ENCODE measurements around the gene DBNDD2.

The DBNDD2 gene

DNA sequence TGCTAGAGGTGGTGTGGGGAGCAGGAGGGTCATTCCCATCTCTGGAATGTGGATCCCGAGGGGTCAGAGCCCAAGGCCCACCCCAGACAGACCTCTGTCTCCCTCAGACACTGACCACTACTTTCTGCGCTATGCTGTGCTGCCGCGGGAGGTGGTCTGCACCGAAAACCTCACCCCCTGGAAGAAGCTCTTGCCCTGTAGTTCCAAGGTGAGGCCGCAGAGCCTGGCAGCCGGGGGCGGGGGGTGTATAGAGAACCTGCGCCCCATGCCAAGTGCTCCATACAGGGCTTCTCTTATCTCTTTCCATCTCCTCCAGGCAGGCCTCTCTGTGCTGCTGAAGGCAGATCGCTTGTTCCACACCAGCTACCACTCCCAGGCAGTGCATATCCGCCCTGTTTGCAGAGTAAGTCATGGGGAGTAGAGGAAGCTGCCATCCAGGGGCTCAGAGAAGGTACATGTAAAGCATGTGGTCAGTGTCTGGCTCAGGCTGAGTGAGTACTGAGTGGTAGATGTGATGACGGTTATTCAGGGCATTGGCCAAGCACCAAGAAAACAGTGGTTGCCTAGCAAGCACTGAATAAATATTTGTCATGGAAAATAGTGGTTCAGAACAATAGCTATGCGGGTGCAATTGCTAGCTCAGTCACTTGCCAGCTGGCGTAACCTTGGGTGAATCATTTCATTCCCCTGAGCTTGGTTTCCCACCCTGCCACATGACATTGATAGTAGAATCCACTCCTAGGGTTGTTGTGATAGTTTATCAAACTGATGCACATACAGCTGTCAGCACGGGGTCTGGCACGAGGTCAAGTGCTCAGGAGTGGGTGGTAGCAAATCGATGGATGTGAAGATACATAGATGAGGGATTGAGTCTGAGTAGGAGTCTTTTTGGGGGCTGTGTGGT lies 11.4 kb downstream of the DBNDD2 start:
- DNase-seq = no peak

DNA sequence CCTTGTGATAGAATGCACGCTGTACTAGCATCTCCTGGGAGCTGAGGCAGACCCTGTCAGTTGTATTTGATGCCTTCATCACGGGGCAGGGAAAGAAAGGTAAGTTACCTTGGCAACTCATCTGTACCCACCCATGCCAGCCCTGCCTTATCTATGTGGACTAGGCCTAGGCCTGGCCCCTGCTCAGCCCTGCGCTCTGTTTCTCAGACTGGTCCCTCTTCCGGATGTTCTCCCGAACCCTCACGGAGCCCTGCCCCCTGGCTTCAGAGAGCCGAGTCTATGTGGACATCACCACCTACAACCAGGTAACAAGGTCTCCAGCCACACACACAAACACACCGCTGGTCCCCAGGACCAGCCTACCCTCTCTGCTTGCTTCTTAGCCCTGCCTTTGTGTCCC lies 12.0 kb downstream of the DBNDD2 start:
- DNase-seq = no peak

DNA sequence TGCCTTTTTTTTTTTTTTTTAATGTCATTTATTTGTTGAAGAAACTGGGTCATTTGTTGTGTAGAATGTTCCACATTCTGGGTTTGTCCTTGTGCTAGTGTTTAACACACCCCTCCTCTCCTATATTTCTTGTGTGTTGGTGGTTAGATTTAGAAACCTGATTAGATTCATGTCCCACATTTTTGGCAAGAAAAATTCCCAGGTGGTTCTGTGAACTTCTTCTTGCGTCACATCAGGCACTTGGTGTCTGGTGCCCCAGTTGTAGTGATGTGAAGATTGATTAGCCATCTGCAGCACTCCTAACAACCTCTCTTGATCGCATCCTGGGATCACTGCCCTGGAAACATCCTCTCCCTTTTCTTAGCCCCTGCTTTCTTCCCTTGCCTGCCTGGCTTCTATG lies 15.6 kb downstream of the DBNDD2 start:
- no peak for DNase-seq

DNA sequence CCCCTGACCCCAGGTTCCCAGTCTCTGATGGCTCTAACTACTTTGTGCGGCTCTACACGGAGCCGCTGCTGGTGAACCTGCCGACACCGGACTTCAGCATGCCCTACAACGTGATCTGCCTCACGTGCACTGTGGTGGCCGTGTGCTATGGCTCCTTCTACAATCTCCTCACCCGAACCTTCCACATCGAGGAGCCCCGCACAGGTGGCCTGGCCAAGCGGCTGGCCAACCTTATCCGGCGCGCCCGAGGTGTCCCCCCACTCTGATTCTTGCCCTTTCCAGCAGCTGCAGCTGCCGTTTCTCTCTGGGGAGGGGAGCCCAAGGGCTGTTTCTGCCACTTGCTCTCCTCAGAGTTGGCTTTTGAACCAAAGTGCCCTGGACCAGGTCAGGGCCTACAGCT lies 17.5 kb downstream of the DBNDD2 start:
- no peak for DNase-seq

DNA sequence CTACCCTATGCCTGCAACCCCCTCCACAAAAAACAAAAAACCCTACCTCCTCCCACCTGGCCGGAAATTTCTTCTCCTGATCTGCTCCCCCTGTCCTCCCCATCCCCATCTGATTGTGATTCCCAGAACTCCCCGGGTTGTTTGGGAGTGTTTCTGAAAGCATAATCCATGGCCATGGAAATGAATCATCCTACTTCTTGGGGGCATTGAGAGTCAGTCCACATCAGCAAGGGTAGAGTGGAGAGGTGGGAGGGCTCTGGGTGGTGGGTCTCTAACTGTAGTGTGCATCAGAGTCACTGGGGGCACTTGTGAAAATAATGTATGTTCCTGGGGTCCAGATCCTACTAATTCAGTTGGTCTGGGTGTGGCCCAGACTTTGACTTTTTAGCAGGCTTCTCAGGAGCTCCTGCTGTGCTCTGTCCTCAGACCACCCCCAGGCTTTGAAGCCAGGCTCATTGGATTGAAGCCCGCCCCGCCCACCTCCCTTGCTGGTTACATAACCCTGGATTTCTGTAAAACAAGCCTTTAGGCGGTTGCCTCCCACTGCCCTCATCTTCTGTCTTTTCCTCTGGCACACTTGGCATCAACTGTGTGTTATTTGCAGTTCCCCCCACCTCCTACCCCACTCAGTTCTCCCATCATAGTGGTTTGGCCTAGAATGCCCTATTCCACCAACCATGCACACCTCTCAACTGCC lies 18.4 kb downstream of the DBNDD2 start:
- DNase-seq = no peak

DNA sequence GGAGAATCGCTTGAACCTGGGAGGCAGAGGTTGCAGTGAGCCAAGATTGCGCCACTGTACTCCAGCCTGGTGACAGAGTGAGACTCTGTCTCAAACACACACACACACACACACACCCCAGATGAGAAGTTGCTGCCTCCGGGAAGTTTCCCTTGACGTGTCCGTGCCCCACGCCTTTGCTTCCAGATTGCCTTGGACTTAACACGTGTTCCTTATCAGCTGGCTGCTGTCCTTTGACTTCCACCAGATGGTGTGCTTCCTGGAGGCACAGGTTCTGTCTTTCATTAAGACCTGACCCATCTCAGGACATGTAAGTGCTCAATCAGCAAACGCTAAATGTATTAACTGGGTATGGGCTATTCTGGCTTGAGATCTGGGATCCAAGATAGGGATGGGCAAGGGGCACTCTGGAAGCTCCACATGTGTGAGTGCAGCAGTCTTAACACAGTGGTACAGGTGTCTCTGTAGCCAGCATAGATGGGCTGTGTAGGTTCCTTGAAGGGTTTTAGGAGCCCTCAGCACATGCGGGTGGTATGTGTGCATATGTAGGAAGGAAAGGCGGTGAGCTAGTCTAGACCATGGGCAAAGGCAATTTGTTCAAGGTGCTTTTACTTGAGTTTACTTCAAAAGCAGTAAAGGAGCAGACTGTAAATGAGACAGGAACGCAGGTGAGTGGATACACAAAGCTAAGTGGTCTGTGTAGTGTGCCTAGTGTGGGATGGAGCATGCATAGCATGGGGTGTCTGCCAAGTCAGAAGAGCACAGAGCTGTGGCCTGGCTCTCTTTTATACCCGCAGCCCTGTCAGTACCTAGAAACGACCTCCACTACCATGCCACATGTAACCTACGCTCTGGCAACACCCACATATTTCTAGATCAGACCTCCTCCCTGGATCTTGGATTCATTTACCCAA lies 19.4 kb downstream of the DBNDD2 start:
- no peak for DNase-seq

DNA sequence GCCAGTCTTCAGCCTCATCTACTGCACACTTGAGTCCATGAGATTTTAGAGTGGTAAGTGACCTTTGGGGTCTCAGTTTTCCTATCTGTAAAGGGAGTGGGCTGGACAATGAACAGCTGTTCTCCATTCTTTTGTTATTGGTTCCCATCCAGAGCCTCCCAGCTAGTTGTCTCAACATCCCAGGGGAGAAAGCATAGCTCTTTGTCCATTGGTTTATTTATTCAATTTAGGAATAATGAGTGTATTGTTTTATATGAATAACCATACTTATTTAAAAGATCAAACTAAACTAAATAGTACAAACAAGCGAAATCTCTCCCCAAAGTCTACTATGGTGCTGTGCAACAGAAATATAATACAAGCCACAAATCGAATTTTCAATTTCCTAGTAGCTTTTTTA lies 21.5 kb downstream of the DBNDD2 start:
- no peak for DNase-seq

DNA sequence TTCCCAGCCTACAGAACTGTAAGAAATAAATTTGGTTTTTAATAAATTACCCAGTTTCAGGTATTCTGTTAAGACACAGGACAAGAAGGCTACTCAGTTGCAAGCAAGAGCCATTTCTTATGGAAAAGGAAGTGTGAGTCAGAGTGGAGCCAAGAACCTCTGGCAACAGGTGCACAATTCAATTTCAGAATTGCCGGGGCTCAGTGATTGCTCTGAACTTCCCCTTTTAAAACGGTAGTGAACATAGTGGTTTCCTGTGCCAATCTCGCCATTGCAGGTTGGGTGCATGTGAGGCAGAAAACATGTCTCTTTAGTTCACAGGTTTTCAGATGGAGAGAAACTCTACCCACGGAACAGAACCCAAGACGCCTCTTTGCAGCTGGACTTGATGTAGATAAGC lies 24.2 kb downstream of the DBNDD2 start:
- DNase-seq = no peak

DNA sequence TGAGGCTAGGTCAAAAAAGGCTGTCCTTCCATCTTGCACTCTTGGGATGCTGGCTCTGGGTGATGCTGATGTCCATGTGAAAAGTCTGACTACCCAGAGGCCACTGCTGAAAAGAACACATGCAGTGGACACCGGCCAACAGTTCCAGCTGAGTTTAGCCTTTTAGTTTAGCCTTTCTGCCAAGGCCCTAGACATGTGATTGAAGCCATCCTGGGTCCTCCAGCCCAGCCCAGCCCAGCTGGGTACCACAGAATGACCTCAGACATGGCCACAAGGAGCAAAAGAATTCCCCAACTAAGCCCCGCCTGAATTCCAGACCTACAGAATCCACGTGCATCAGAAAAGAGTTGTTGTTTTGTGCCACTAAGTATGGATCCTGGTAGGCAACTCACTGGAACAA lies 25.2 kb downstream of the DBNDD2 start:
- DNase-seq = no peak

DNA sequence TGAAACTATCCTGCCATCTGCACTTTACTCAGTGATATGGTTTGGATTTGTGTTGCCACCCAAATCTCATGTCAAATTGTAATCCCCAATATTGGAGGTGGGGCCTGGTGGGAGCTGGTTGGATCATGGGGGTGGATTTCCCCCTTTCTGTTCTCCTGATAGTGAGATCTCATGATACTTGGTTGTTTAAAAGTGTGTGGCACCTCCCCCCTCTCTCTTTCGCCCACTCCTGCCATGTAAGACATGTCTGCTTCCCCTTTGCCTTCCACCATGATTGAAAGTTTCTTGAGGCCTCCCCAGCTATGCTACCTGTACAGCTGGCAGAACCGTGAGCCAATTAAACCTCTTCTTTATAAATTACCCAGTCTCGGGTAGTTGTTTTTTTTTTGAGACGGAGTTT lies 25.9 kb downstream of the DBNDD2 start:
- no peak for DNase-seq

DNA sequence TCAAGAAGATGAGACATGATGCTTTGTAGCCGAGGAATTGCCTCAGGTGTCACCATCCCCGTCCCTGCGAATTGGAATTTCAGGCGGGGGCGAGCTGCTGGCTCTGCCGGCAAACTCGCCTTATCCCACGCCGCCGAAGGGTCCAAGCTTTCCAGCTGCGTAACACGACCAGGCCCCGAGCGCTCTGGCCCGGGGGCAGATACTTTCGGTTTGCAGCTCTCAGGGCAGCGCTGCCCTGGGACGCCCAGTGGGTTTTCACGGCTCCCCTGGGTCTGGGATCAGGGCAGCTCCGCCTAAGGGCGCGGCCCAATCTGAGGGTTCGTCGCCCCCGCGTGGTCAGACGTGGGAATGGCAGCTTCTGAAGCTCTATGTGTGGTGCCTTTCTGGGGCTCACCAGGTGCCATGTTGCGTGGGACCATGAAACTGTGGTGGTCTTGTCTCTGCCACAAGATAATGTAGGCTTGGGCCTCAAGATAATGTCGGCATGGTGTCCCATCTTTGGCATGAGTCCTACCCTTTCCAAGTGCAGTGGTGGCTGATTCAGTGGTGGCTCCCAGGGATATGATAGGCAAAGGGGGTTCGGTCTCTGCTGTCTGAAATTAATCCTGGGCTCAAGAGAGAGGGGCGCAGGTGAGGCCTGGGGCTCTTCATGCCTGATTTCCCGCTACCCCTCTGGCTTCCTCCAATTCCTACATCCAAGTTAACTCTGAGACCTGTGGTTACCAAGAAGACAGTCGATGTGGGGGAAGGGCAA lies 28.8 kb downstream of the DBNDD2 start:
- no peak for DNase-seq

DNA sequence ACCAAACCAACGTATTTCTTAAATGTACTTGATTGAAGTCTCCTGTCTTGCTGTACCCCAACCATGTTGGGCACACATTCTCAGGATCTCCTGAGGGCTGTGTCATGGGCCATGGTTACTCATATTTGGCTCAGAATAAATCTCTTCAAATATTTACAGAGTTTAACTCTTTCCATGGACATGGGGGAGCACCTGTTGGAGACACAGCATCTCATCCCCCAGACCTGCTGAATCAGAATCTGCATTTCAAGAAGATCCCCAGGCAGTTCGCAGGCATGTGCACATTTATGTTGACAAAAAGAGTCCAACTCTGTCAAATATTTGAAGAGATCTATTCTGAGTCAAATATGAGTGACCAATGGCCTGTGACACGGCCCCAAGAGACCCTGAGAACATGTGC lies 32.3 kb downstream of the DBNDD2 start:
- no peak for DNase-seq

DNA sequence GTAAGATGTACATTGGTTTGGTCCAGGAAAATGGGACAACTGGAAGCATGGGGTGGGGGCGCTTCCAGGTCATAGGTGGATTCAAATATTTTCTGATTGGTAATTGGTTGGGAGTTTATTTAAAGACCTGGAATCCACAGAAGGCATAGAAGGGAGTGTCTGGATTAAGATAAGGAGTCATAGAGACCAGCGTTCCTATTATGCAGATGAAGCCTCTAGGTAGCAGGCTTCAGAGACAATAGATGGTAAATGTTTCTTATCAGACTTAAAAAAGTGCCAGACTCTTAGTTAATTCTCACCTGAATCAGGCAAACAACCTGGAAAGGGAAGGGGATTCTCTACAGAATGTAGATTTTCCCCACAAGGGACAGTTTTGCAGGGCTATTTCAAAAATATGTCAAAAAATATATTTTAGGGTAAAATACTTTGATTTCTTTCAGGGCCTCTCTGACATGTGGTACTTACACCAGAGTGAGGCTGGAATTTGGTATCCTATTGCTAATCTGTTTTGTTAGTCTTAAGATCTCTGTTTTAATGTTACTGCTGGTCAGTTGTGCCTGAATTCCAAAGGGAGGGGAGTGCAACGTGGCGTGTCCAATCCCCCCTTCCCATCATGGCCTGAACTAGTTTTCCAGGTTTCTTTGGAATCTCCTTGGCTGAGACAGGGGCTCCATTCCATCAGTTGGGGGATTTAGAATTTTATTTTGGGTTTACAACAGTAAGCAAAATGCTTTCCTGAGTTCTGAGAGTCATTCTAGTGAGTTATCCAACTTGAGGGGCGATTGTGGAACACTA lies 33.0 kb downstream of the DBNDD2 start:
- DNase-seq = no peak

DNA sequence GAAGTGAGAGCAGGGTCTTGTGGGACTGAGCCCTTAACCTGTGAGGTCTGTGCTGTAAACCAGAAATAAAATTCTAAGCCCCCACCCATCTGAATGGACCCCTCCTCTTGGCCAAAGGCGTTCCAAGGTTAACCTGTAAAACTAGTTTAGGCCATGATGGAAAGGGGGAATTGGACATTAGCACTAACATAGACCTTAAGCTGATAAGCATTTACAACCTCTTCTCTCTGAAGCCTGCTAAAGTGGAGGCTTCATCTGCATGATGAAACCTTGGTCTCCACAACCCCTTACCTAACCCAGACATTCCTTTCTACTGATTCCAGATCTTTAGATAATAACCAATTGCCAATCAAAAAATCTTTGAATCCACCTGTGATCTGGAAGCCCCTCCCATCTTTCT lies 33.7 kb downstream of the DBNDD2 start:
- DNase-seq = no peak

DNA sequence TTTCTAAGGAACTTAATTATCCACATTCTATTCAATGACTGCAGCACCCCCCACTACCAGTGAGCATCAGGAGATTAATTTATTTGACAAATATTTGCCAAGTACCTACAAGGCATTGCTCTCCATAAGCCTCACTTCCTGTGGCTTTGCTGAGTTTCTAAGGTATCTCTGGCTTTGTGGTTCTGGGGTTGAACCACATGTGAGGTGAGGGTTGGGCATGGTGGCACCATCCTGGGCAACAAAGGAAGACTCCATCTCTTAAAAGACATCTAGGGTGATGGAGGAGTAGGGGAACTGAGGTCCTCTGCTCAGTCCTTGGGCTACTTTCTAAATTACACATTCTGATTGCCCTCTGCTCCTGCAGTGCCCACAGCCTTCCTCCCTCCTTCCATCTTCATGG lies 36.0 kb downstream of the DBNDD2 start:
- DNase-seq = no peak

DNA sequence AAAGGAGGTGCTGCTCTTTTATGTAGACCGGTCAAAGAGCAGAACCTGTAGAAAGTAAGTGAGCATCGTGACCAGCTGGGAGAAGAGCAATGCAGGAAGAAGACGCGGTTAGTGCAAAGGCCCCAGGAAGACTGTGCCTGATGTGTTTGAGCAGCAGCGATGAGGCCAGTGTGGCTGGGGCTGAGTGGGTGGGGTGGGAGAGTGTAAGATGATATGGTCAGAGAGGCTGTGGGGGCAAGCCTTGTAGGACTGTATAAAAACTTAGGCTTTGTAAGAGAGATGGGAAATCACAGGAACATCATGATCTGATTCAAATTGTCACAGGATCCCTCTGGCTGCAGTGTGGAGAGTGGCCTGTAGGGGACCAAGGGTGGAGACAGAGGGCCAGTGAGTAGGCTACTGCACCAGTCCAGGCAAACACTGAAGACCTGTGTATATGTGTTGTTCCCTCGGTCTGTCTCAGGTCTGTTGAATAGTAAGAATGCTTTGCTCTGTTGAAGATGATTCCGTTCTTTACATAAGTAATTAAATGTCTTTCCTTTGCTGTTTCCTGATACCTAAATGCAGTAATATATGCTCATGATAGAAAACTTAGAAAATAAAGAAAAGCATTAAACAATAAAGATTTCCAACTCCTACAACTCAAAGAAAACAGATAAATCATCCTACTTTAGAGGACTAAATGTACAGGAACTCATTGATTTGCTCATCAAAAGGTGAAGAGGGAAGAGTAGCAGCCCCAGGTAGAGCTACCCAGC lies 37.9 kb downstream of the DBNDD2 start:
- no peak for DNase-seq

DNA sequence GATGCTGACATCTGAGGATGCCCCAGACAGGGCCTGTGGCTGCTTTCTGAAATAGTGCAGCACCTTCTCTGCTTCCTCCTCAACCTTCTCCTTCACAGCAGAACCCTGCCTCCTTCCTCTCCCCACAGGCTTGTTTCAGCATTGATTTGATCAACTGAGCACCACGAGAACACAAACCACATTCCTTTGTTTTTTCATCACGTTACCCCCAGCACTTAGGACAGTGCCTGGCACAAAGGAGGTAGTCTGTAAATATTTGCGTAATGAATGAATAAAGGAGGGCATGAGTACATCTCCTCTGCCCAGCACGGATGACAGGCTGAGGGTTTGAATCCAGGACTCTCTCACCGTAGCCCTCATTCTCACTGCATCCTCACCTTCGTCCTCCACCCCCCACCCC lies 40.2 kb downstream of the DBNDD2 start:
- no peak for DNase-seq

DNA sequence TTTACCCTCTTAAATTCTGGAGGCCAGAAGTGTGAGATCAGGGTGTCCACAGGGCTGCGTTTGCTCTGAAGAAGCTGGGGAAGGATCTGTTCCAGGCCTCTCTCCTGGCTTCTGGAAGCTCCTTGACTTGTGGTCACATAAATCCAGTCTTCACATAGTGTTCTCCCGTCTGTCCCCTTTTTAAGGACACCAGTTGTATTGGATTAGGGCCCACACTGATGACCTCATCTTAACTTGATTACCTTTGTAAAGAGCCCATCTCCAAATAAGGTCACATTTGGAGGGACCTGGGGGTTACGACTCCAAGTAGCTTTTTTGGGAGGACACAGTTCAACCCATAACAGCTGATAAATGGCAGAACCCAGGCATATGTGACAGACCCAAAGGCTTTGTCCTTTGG lies 41.4 kb downstream of the DBNDD2 start:
- DNase-seq = no peak

DNA sequence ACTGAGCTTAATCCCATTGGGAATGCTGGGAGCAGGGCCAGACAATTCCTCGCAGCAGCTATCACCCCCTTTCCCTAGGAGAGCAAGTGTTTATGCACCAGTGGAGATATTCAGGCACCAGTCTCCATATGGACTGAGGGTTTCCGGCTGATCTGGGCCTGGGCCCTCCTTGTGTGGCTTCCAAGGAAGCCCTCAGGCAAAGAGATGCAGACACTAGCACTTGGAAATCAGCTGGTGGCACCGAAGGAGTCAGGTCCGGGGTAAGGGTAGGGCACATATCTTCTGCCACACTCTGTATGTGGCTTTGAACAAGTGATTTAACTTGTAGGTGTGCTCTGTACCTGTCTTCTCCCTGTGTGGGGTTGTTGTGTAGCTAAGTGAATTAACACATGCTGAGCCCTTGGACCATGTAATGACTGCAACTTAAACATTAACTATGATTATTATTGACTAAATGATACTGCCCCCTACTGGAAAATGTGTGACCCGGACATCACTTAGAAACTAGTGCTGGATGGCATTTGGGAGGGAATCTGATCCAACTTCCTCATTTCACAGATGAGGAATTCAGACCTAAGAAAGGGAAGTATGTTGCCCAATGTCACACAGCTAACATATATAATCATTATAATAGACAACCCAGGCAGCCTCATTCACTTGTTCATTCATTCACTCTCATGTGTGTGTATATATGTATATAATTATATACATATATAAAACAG lies 42.2 kb downstream of the DBNDD2 start:
- no peak for DNase-seq

DNA sequence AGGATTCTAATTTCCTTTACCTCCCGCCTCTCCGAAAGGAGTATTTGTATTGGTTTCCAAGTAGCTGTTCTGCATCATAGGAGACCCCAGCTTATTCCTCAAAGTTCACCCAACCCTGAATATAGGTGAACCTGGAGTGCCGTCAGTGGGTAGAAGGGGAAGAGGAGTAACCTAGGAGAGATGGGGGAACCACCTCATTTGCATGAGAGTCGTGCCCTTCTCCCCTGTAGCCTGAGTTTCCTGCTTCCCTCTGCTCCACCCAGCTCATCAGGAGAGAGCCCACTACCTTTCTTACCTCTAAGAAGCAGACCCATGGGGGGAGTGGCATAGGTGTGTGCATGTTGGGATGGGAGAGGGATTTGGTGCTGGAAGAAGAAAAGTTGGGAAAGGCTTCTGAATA lies 44.1 kb downstream of the DBNDD2 start:
- no peak for DNase-seq

Data from NCI-H524 treated with DMSO at 0.1 percent for 48 hours (cell line).